Parathyroid adenoma (tissue), 2 donors: Measurements from ENCODE around the gene MLKL.
A peak's percentile ranks its signal among the peaks of the same experiment; 100 is the strongest.

ENCODE experiments used
- H2AFZ ChIP-seq: fragments of 300-600 bp; sonication (generic); one replicate; pipeline ENCODE4 v1.7.0; 2017; ENCODE audit warnings: antibody characterized with exemption, mild to moderate bottlenecking
- H3K27ac ChIP-seq: fragments of 300-600 bp; sonication (generic); one replicate; pipeline ENCODE4 v1.7.0; 2017
- H3K27me3 ChIP-seq: fragments of 300-600 bp; sonication (generic); one replicate; pipeline ENCODE4 v1.7.0; 2017; ENCODE audit warnings: low read length; ENCODE audit not compliant: control insufficient read depth, insufficient read depth
- H3K36me3 ChIP-seq: fragments of 300-600 bp; sonication (generic); one replicate; pipeline ENCODE4 v1.7.0; 2017; ENCODE audit warnings: low read length; ENCODE audit not compliant: control insufficient read depth, insufficient read depth
- H3K4me1 ChIP-seq: fragments of 300-600 bp; sonication (generic); one replicate; pipeline ENCODE4 v1.7.0; 2017; ENCODE audit warnings: control low read depth
- H3K4me2 ChIP-seq: fragments of 300-600 bp; sonication (generic); one replicate; pipeline ENCODE4 v1.7.0; 2017; ENCODE audit warnings: low read length
- H3K4me3 ChIP-seq: fragments of 300-600 bp; sonication (generic); one replicate; pipeline ENCODE4 v1.7.0; 2017; ENCODE audit warnings: low read depth, low read length
- H3K79me2 ChIP-seq: fragments of 300-600 bp; sonication (generic); one replicate; pipeline ENCODE4 v1.7.0; 2017; ENCODE audit warnings: control low read depth
- H3K9ac ChIP-seq: fragments of 300-600 bp; sonication (generic); one replicate; pipeline ENCODE4 v1.7.0; 2017; ENCODE audit warnings: mild to moderate bottlenecking
- H3K9me3 ChIP-seq: fragments of 300-600 bp; sonication (generic); one replicate; pipeline ENCODE4 v1.7.0; 2017; ENCODE audit warnings: low read length; ENCODE audit not compliant: control insufficient read depth
- TF ChIP-seq, protein P1 (sequence below): fragments of 300-600 bp; sonication (generic); IDR thresholded peaks from one replicate; pipeline ENCODE4 v1.7.0; 2017; ENCODE audit warnings: antibody characterized with exemption, mild to moderate bottlenecking
- donor health status: primary hyperparathyroidism.

Gene MLKL

DNA sequence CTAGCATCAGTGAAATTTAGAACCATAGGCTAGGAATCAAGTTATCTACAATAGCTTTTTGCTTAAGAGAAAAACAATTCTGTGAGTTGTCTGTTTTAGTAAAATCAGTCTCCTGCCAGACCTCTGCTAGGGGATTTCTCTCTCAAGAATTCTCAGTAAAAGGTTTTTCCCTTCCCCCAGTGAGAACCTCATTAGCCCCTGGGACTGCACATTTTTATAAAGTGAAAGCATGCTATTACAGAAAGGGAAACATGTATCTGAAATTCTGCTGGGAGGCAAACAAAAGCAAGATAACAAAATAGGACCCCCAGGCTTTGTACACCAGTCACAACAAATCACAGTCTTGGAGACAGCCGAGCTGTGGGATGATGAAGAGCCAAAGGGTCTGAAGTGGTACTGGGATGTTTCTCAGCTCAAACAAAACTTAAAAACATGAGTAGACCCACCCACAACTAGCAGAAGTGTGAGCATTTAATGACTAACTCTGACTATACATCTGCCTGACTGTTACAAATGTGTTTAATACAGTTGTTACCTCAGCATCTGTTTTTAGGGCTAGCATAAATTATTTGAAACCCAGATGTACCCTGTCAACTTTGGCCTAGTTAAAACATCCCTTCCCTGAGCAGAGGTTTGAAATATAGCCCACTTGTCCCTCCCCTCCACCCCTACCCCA is 73.8 kb downstream of the MLKL start:
- Histone ChIP-seq H3K9ac (no peak overlapping the region), H3K27me3 (no peaks in the 10 kb centered on the region), H3K9me3 (no peaks in the 10 kb centered on the region), H3K4me3 (no peak overlapping the region), H3K36me3 (no peaks in the 10 kb centered on the region), H2AFZ (no peak overlapping the region), H3K79me2 (no peaks in the 10 kb centered on the region), H3K4me1 (peaks cover 3% of the 10 kb centered on the region), H3K27ac (no peak overlapping the region), H3K4me2 (no peak overlapping the region)
- TF ChIP-seq, protein P1, sequence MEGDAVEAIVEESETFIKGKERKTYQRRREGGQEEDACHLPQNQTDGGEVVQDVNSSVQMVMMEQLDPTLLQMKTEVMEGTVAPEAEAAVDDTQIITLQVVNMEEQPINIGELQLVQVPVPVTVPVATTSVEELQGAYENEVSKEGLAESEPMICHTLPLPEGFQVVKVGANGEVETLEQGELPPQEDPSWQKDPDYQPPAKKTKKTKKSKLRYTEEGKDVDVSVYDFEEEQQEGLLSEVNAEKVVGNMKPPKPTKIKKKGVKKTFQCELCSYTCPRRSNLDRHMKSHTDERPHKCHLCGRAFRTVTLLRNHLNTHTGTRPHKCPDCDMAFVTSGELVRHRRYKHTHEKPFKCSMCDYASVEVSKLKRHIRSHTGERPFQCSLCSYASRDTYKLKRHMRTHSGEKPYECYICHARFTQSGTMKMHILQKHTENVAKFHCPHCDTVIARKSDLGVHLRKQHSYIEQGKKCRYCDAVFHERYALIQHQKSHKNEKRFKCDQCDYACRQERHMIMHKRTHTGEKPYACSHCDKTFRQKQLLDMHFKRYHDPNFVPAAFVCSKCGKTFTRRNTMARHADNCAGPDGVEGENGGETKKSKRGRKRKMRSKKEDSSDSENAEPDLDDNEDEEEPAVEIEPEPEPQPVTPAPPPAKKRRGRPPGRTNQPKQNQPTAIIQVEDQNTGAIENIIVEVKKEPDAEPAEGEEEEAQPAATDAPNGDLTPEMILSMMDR, result no peak

- no peak overlapping the region for H2AFZ ChIP-seq
- no peak overlapping the region for H3K4me3 ChIP-seq
- H3K27me3 ChIP-seq, result no peaks in the 10 kb centered on the region
- no peaks in the 10 kb centered on the region for H3K79me2 ChIP-seq
- H3K36me3 ChIP-seq, result no peaks in the 10 kb centered on the region
- H3K9me3 ChIP-seq, result no peaks in the 10 kb centered on the region
- no peak overlapping the region for H3K27ac ChIP-seq
- H3K9ac ChIP-seq, result no peak overlapping the region
- H3K4me2 ChIP-seq, result no peak overlapping the region
- TF ChIP-seq, protein P1, result no peak
- peaks cover 3% of the 10 kb centered on the region for H3K4me1 ChIP-seq
Observed at GRCh38 chr16:74625500-74626350, 74.9 kb downstream of the MLKL start.

DNA sequence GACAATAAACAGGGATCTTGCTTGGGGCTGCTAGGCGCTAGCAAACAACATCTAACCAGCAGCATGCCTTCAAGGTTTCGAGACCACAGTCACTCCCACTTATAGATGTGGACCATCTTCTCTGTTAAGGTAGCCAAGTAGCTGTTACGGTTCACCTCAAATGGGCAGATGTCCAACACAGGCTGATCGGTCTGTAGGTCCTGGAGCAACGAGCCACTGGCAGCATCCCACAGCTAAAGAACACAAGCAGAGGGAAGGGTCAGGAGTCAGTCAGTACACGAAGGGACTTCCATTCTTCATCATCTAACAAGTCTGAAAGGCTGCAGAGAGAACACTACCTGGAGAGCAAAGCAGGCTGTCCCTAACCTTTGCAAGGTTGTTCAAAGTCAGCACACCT is 76.8 kb downstream of the MLKL start:
- Histone ChIP-seq H3K9me3 (no peaks in the 10 kb centered on the region), H3K4me2 (no peak overlapping the region), H3K27me3 (no peaks in the 10 kb centered on the region), H3K27ac (no peak overlapping the region), H3K9ac (no peak overlapping the region), H3K4me3 (no peak overlapping the region), H3K36me3 (no peaks in the 10 kb centered on the region), H3K79me2 (no peaks in the 10 kb centered on the region), H2AFZ (no peak overlapping the region), H3K4me1 (peaks cover 3% of the 10 kb centered on the region)
- TF ChIP-seq, protein P1, result no peak

DNA sequence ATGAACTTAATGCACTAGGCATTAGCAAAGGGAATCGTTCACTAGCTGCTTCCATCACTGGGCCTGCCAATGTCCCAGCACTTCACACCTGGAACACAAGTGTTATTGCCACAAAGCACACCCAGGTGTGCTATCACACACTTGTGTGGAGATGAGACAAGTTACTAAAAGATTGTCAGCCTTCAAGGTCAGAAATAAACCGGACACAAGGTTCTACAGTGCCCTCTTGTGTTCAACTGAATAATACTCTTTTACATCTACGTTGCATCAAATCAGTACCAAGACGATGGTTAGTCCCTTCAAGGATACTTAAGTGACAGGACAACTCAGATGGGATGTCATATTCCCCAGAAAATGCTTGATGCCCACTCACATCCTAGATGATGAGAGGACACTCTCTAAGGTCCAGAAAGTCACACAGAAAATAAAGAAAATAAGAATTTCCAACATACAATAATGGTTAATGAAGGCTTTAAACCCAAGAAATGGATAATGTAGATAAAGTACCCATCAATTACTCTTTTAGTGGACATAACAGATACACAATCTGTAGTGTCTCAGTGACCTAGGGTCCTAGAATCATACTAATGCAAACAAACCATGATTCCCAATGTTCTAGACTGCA is 77.3 kb downstream of the MLKL start:
- no peaks in the 10 kb centered on the region for H3K9me3 ChIP-seq

More for the DNA sequence above, 77.3 kb downstream of the MLKL start:
- H3K27me3 ChIP-seq, result no peaks in the 10 kb centered on the region
- no peak overlapping the region for H3K4me3 ChIP-seq
- H3K36me3 ChIP-seq, result no peaks in the 10 kb centered on the region
- H3K9ac ChIP-seq, result no peak overlapping the region
- TF ChIP-seq, protein P1, result peak; percentile 59
- no peak overlapping the region for H3K4me2 ChIP-seq
- H3K4me1 ChIP-seq, result peaks cover 3% of the 10 kb centered on the region
- H3K79me2 ChIP-seq, result no peaks in the 10 kb centered on the region
- no peak overlapping the region for H3K27ac ChIP-seq
- H2AFZ ChIP-seq, result no peak overlapping the region
